Activated naive CD4-positive, alpha-beta T cell treated with anti-CD3 and anti-CD28 coated beads, Interleukin-2, amount 50 U/mL, for 16 hours (primary cell): ENCODE measurements around the gene MED8.
"Not testable (repeated sequence)": the region's sequence is repeated elsewhere in the genome, so short reads cannot be mapped to it uniquely, and the experiment has no call there.

Source experiments
- DNase-seq: peaks from one replicate; pipeline ENCODE4 v3.0.0-alpha.2; 2020

Gene MED8

DNA sequence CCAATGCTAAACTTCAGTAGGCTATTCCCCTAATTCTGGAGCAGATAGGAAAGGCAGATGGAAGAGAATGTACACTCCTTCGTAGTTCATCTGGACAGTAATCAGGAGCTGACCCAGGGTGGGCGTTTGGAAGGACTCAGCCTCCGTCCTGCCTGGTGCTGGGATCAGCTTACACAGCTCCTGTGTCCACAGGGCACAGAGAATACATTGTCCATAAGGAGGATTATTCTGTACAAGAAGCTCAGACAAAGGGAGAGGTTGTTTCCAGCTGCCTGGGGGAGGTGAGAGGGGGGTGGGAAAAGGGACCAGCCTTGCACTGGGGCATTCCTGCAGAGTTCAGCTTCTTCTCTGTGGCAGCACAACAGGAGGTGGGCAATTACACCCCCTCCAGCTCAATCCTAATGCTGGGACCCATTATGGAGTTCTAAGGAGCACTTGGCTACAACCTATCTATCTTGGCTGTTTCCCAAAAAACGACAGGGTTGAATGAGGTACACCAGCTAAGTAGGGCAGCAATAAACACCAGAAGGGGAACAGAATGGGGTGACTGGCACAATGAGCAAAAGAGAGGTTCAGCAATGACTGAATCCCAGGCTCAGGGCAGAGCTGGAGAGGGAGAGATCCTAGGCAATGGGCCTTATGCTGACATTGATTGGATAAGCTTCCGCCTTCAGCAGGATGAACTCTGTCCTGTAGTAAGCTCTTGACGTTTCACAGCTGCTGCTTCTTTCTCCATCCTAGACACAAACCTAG, 7.4 kb downstream of the MED8 start:
- no peak for DNase-seq

DNA sequence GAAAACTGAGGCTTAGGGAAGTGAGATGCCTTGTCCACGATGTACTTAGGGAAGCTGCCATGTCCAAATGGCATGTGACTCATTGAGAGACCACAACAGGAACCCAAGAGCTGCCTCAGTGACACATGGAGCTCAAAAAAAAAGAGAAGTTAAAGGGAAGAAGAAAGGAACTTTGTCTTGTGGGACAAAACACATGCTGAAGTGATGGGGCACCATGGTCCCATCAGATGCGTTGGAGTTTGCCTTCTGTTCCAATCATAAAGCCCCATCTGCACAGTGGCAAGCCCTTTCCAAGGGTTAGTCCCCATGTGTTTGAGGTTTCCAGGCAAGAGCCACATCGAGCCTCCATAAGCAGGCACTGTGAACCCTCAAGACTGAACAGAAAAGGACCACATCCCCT, 8.0 kb downstream of the MED8 start:
- no peak for DNase-seq

DNA sequence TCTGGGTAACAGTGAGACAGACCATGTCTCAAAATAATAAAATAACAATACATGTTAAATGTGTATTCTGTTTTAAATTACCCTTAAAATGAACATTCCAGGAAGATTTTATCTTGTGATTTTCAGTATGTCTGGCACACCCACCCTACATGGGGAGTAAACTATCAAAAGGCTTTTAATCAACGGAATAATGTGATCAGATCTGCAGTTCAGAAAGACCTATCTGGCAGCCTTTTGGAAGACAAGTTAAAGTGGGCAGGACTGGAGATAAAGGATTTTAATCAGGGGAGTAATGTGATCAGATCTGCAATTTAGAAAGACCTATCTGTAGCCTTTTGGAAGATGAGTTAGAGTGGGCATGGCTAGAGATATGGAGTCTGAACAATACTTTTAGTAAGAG, 10.1 kb downstream of the MED8 start:
- no peak for DNase-seq

DNA sequence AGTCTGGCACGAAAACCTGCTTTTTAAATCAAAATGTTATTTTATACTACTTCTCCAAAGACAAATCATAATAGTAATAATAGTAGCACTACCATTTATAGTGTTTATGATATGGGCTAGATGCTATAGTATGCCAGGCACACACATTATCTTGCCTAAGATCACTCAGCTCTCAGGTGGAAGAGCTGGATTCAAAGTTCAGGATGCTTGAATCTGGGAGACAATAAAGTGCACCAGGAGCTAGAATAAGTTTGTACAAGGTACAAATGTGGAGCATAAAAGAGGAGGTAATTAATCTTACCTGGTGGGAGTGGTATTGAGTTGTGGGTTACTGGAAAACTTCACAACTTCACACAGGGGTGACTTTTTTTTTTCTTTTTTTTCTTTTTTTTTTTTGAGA, 11.8 kb downstream of the MED8 start:
- no peak for DNase-seq

DNA sequence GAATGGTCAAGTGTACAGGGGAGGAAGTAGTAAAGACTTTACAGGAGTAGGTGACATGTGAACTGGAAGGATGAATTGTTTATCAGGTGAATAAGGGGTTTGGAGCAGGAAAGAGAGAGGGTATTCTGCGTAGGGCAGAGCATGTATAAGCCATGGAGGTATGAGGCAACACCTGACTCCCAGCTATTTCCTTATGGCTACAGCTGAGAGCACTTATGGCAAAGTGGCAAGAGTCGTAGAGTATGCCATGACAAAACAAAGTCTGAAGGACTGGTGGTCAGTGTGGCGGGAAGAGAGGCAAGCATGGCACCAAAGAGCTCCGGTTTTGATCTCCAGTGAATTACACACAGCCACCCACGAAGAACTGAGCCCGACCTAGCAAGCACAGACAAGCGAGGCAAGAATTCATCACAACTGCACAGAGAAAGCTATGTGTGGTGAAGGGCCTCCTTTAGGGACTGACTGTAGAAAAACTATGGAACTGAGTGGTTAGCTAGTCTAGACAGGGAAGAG, 12.8 kb downstream of the MED8 start:
- DNase-seq, result no peak

DNA sequence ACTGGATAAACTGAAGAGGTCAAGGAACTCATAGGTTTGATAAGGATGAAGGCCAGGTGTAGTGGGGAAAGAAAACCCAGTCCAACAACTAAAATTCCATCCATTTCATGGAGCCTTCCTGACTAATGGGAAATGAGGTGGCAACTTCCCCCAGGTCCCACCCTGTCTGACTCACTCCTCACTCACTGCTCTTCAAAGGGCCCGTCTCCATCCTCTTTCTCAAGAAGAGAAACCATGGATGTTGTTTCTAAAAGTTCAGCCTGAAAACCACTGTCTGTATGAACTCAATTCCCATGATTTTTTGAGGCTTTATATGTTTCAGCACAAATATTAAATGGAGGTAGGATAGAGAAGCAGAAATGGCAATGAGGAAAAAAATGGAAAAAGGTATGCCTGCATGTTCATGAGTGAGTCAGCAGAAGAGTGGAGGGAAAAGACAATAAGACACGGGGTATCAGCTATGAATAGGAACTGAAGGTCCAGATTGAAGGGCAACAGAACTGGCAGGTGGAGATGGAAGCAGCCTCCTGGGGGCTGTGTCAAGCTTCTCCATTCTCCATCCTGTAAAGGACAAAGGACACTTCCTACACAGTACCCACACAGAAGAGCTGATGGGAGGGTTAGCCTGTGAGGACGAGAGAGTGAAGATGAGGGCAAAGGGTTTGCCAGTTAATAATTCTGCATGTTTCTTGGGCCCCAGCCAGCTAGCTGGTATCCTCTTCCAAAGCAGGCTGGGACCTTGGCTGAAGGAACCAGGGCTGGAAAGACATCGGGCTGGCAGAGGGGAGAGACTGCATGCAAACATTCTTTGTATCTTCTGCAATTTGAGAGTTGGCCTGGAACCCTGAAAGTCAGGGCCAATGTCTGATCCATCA, 16.3 kb downstream of the MED8 start:
- no peak for DNase-seq

DNA sequence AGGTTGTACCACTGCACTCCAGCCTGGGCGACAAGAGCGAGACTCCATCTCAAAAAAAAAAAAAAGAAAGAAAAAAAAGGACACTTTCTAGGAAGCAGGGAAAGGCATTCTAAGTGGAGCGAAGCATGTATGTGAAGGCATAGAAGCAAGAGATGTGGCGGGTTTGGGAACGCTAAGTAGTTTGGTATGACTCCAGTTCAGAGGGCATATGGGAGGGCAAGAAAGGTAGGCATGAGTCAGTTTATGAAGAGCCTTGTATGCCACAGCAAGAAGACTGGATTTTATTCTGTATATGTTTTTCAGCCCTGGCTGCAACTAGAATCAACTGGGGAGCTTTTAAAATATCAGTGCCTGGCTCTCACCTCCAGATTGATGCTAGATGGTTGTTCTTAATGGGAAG, 17.4 kb downstream of the MED8 start:
- no peak for DNase-seq

DNA sequence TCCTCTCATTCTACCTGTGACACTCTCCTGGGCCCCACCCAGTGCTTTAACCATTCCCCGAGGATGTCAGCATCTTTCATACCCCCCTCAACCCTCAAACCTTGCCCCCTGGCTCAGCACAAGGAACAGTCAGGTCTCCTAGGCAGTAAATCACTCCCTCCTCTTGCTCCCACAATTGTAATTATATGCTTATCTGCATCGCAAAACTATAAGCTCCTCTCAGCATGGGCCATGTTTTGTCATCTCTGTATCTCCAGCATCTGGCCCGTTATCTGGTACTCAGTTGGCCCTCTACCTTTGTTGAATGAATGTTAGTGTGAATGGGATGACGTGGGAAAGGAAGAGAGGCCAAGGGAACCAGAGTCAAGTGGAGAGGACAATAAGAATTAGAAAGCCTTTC, 19.0 kb downstream of the MED8 start:
- DNase-seq, result no peak

DNA sequence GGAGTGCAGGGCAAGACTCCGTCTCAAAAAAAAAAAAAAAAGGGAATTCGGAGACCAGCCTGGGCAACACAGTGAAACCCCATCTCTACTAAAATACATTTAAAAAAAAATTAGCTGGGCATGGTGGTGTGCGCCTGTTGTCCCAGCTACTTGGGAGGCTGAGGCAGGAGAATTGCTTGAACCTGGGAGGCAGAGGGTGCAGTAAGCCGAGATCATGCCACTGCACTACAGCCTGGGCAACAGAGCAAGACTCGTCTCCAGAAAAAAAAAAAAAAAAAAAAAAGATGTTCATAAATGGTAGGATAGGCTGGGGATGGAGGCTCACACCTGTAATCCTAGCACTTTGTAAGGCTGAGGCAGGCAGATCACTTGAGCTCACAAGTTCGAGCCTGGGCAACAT, 19.8 kb downstream of the MED8 start:
- not testable (repeated sequence) for DNase-seq

DNA sequence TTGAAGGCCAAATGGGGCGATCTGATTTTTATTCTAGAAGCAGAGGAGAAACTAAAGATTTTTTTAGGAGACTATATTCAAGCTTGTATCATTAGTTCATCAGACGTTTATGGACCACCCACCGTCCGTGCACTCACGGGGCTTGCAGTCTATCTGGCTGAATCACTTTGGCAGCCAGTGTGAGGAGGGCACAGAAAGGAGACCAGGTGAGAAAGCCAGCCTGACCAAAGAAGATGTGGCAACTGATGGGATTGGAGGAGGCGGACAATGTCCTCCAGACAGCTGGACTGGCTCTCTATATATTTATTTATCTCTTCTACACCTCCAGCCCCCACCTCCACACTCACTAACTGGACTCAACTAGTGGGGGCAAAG, 21.0 kb downstream of the MED8 start:
- no peak for DNase-seq

DNA sequence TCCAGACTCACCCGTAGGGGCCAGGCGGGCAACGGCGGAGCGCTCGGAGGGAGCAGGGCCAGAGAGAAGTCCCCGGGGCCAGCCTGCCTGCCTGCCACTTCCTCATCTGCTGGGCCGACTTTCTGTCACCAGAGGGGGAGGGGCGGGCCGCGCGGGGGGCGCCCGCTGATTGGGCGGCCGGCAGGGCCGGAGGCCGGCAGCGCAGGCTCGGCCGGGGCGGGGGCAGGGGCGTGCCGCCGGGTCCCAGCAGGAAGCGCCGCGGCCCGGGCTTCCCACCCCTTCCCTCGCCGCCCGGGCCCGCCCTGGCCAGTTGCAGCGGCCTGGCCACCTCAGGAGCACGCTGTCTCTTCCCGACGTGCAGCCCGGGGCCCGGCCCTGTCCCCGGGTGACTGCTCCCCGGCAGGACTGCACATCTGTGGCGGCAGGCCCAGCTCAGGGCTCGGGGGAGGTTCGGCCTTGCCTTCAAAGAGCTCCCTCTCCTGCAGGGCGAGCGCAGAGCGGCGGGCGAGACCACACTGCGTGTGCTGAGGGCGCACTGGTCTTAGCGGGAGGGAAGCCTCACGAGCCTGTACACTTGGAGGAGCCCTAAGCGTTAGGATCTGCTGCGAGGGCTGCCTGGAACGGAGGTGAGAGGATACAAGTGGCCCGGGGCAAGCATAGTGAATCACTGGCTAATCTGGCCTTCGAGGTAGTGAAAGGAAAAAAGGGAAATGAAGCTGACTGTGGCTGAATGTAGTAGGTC, 21.5 kb downstream of the MED8 start, which contains the start of gene ELOVL1:
Gene ELOVL1 (minus strand): TSS at position 108 of the 742 bp plus-strand sequence. CDS start 2,402 bp downstream, outside the sequence.
- peak; percentile 85 for DNase-seq

DNA sequence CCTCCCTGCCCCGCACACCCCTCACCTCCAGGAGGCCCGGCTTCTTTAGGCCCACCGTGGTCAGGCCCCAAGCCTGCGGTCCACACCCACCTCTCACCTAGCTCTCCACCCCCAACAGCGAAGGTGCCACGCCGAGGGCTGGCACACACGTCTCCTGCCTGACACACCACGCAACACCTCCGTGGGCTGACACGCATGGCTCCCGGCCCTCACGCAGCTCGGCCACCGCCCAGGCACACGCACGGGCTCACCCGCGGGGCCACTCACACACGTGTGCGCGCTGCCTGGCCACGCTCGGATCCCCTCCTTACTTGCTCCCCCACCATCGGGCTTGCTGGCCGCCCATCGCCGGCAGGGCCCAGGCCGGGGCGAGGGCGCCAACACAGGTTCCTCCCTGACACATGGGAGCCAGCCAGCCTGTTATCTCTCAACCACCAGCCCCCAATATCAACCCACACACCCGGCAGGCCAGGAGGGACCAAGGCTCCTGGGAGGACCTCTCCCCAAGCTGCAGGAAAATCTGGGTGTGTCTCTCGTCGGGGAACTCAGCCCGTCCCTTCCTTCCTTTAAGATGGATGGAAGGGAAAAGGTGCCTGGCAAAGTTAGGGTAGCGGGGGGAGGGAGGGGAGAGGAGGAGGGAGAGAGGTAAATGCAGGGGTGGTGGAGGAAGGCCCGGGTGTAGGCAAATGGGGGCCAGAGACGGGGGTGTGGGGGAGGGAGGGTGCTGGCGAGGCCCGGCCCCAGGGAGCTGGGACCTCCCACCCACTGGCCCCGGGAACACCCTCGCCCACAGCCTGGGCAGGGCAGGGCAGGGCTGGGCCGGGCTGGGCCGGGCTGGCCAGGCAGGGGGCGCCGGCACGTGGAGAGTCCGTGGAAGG, 22.3 kb downstream of the MED8 start:
- DNase-seq, result peak; percentile 58

DNA sequence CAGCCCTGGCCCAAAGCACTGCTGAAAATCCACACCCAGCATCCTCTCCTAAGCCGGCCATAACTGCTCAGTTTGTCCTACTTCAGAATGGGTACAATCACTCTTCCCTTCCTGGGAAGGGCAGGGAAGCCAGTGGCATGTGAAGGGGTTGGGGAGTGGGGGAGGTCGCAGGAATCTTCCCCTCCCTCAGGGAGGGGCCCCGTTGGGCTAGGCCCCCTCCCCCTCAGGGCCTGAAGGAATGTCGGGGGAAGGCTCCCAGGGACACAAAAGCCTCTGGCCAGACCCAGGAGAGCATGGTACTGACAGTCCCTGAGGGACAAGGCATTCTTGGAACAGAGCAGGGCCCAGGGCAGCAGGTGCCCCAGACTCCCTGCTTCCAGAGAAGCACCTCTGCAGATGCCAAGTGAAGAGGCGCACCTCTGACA, 23.0 kb downstream of the MED8 start:
- no peak for DNase-seq

DNA sequence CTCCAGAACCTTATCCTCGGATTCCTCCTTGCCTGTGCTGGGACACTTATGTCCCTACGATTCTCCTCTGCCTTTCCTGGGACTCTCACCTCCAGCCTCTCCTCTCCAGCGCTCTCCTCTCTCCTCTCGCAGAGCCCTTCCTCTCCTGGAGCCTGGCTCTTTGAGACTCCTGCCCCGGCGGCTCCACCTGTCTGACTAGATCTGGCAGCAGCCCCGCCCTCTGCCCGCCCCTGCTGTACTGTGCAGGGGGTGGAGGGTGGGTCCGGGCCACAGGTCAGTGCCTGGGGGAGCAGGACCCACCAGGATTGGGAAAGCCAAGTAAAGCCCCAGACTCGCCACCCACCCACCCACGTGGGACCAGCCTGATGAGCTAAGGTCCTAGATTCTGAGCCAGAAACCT, 23.4 kb downstream of the MED8 start:
- no peak for DNase-seq

DNA sequence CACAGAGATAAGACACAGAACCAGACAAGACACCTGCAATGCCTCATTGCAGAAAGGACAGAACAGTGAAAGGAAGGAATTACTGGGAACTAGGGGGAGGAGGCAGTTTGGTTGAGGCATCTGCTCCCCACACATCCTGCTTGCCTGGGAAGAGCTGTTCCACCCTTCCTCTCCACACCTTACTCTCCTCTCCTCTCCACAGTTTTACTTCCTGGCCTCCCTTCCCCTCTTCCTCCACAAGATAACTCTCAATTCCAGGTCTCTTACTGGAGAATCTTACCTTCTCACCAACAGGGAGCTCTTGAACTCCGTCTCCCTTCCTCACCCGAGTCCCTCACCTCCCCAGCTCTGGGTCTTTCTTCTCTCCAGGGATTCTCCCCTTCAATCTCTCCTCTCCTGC, 23.9 kb downstream of the MED8 start:
- no peak for DNase-seq

DNA sequence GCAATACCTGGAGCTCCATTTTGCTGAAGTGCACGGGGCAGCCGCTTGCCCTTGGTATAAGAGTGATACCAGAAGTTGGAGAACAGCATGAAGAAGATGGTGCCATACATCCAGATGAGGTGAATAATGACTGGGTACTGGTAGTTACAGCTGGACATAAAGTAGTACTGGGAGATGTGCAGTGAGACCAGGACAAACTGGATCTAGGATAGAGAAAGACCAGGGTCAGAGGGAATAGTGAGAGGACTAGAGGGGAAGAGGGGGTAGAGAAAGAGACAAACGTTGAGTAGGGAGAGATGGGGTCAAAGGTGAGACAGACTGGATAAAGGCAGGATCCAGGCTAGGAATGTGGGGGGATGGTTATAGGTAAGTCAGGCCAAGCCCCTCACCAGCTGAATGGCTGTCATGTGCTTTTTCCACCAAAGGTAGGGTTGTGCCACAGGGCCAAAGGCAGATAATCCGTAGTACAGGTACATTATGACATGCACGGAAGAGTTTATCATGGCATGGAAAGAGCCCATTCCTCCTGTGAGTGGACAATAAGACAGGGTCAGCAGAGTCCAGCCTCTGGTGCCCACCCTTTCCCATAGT, 25.6 kb downstream of the MED8 start:
- no peak for DNase-seq

DNA sequence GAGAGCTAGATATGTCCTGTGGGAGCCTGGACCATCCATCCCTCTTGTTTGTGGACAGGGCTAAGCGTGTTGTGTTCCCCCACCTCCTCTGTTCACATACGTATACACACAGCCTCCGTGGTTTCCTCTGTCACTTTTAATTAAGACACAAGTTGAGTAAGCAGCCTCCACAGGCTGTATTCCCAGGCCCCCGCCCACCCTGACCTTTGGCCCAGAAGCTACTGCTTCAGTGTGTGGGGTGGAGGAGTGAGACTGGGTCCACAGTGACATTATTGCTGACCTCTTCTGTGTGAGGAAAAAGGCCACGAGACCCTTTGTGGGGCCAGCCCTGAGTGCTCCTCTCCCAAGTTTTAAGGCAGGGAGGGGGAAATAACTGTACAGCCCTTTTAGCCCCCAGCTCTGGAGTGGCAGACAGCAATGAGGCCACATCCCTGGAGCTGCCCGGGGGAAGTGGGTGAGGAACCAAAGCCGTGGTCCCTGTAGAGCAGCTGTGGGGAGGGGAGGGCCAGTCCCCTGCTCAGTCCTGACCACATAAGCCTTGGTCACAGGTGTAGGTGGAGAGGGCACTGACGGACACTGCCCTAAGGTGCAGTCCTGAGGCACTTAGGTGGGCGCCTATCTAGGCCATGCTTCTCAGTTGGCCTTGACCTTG, 26.2 kb downstream of the MED8 start:
- DNase-seq, result no peak

DNA sequence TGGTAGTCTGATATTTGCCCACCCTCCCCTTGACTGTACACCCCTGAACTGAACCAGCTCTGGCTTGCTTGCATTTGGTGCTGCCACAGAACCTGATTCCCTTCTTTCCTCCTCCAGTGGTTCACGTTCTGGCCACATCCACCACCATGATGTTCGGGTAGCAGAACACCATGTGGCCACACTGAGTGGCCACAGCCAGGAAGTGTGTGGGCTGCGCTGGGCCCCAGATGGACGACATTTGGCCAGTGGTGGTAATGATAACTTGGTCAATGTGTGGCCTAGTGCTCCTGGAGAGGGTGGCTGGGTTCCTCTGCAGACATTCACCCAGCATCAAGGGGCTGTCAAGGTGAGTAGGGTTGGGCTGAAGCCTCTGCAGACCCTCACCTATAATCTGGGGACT, 29.0 kb downstream of the MED8 start:
- no peak for DNase-seq

DNA sequence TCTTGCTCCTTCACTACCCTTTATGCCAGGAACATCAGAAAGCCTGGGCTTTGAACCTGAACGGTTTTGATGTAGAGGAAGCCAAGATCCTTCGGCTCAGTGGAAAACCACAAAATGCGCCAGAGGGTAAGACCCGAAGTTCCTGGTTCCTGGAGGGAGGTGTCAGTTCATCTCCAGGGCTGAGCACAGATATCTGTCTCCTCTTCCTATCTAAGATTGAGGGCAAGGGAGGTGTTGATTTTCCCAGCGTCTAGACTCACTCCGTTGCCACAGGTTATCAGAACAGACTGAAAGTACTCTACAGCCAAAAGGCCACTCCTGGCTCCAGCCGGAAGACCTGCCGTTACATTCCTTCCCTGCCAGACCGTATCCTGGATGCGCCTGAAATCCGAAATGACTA, 29.9 kb downstream of the MED8 start:
- DNase-seq, result no peak

DNA sequence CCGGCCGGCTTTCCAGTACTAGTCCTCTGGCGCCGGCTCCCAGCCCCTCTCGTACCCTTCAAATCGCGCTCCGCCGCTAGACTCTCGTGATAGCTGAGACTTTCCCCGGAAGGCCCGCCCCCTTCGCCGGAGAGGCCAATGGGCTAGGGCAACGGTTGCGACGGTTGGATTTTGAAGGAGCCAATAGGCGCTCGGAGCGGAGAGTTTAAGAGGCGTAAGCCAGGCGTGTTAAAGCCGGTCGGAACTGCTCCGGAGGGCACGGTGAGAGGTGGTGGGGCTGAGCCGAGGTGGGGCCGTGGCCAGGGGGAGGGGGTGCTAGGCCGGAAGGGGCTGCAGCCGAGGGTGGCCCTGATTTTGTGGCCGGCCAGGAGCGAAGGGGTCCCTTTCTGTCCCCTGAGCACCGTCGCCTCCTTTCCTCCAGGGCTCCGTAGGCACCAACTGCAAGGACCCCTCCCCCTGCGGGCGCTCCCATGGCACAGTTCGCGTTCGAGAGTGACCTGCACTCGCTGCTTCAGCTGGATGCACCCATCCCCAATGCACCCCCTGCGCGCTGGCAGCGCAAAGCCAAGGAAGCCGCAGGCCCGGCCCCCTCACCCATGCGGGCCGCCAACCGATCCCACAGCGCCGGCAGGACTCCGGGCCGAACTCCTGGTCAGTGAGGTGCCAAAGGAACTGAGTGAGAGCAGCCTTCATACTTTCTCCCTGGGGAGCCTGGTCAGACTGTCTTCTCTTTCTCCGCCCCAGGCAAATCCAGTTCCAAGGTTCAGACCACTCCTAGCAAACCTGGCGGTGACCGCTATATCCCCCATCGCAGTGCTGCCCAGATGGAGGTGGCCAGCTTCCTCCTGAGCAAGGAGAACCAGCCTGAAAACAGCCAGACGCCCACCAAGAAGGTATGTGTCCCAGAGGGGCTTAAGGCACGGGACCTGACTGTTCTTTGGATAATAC, 30.6 kb downstream of the MED8 start, which contains the start of gene CDC20:
Gene CDC20 (plus strand): TSS at position 236 of the 948 bp plus-strand sequence. CDS start 235 bp downstream, at position 471.
- DNase-seq, result peak; percentile 99
